ENCODE results near the gene MPP3. TPM values are rescaled to one million over a fixed set of nuclear protein-coding genes. Genes with fewer than 3 reads are reported as not detected.

Gene MPP3
- total RNA-seq, 1 experiment from 2014 or later, result 6.9 TPM

DNA sequence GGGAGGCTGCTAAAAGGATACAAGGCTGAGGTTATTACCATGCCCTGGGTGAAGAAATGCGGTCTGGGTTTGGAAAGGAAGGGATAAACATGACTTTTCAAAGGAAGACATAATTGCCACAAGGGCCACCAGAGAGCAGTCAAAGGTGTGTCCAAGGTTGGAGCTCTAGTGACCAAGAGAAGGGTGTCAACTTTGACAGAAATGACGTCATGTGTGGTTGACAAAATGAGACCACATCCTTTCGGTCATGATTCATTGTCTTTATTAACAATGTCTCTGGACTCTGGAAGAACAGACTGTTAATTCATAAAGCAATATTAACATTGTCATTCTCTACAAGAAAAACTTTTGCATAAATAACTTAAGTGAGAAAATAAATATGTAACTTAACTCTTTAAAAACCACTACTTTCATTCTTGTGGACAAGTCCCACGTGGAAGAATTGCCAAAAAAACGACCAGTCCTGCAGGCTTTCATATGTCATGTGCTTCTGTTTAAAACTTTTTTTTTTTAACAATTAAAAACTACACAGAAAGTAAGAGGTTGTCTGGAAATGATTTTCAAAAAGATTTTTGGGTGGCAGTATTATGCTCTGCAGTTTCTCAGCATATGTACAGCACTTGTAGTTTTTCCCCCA is 79.3 kb downstream of the MPP3 start:
- Histone ChIP-seq H2BK5ac (ENCODE audit: insufficient read length, low read length) (no peak overlapping the region), H3K18ac (ENCODE audit: insufficient read length, low read depth, low read length) (no peak overlapping the region), H2AFZ (ENCODE audit: low read length) (no peak overlapping the region), H4K8ac (replicated peaks; ENCODE audit: insufficient read length, low read depth, low read length) (no peak overlapping the region), H3K4me2 (ENCODE audit: insufficient read depth, insufficient read length, low read length) (no peak overlapping the region), H2BK120ac (ENCODE audit: low read depth, low read length, poor library complexity, severe bottlenecking) (no peak overlapping the region), H3K27me3 (ENCODE audit: insufficient read depth, low read length) (peaks cover 4% of the 10 kb centered on the region; the same call in 1 of the 2 replicates), H2BK15ac (ENCODE audit: low read depth, low read length) (no peak overlapping the region), H3K56ac (ENCODE audit: insufficient read length, low read depth, low read length) (no peak overlapping the region), H4K91ac (ENCODE audit: insufficient read length, low read depth, low read length) (no peak overlapping the region), H3K79me2 (ENCODE audit: insufficient read depth, low read length) (no peaks in the 10 kb centered on the region), H3K4me1 (ENCODE audit: insufficient read depth, low read length) (no peaks in the 10 kb centered on the region), H3K14ac (ENCODE audit: insufficient read depth, low read length) (no peak overlapping the region), H3K27ac (ENCODE audit: insufficient read length, low read depth, low read length) (no peak overlapping the region), H3K79me1 (ENCODE audit: insufficient read depth, low read depth, low read length, poor library complexity, severe bottlenecking) (no peaks in the 10 kb centered on the region), H4K20me1 (ENCODE audit: control insufficient read depth, insufficient read depth, insufficient read length) (no peaks in the 10 kb centered on the region), H3K9me3 (ENCODE audit: control insufficient read depth, low read depth, low read length) (no peaks in the 10 kb centered on the region), H2AK5ac (ENCODE audit: insufficient read length, low read length) (no peak overlapping the region), H3K4ac (ENCODE audit: low read depth, low read length) (no peak overlapping the region), H2BK12ac (ENCODE audit: insufficient read length, low read depth, low read length) (no peak overlapping the region), H2BK20ac (ENCODE audit: low read depth, low read length, poor library complexity, severe bottlenecking) (no peak overlapping the region), H4K5ac (ENCODE audit: insufficient read length, low read depth, low read length) (no peak overlapping the region), H3K9ac (ENCODE audit: extremely low read depth, insufficient read length, low read length) (no peak overlapping the region), H3K23ac (ENCODE audit: insufficient read length, low read depth, low read length) (no peak overlapping the region), H3K23me2 (ENCODE audit: insufficient read length, low read depth, low read length, poor library complexity, severe bottlenecking) (peaks cover 6% of the 10 kb centered on the region), H3T11ph (ENCODE audit: low read length) (no peak overlapping the region)
- Mint-ChIP-seq H3K27ac (no peak overlapping the region), H3K27me3 (ENCODE audit: low read depth) (peaks cover 7% of the 10 kb centered on the region), H3K4me3 (no peak overlapping the region), H3K36me3 (ENCODE audit: insufficient read depth in 1 of 3, low read depth in 3 of 3) (no peaks in the 10 kb centered on the region), H3K9me3 (no peaks in the 10 kb centered on the region), H3K4me1 (peaks cover 22 to 25% of the 10 kb centered on the region in 2 experiments)
- DNase-seq, result no peak
- no peak for TF ChIP-seq CTCF (conservative IDR thresholded peaks at IDR 0.05)
- no CpG with 5 or more reads among the region's 5 CpGs for WGBS (ENCODE audit: extremely low coverage, insufficient read length, low lambda C conversion rate)

Other genes starting within 250 kb of the MPP3 start
- gene MEOX1, start 171.2 kb downstream of the MPP3 start, total RNA-seq (2021), result not detected in 2 replicates
- gene SOST, start 74.4 kb downstream of the MPP3 start, total RNA-seq (2021), result not detected in 2 replicates
- gene DUSP3, start 54.2 kb downstream of the MPP3 start, total RNA-seq (2021), result 16.9 and 17.6 TPM in 2 replicates
- not detected in 2 replicates for gene CFAP97D1, start 52.7 kb downstream of the MPP3 start, total RNA-seq (2021)
- gene CD300LG, start 14.0 kb upstream of the MPP3 start, total RNA-seq (2021), result not detected in 2 replicates
- gene MPP2, start 74.4 kb upstream of the MPP3 start, total RNA-seq (2021), result 16.3 and 17.9 TPM in 2 replicates
- gene PPY, start 109.3 kb upstream of the MPP3 start, total RNA-seq (2021), result 0.59 TPM in 1 of 2 replicates, not detected in the other
- gene PYY, start 120.8 kb upstream of the MPP3 start, total RNA-seq (2021), result 1.7 and 2.0 TPM in 2 replicates
- 3.7 and 4.1 TPM in 2 replicates for gene NAGS, start 171.5 kb upstream of the MPP3 start, total RNA-seq (2021)
- gene TMEM101, start 181.8 kb upstream of the MPP3 start, total RNA-seq (2021), result 18.6 and 21.1 TPM in 2 replicates
- 128 TPM in 2 replicates for gene LSM12, start 233.5 kb upstream of the MPP3 start, total RNA-seq (2021)
- gene G6PC3, start 237.6 kb upstream of the MPP3 start, total RNA-seq (2021), result 105 and 109 TPM in 2 replicates

All from H9 (cell line).